CD4-positive, CD25-positive, alpha-beta regulatory T cell (primary cell): ENCODE measurements around the gene MS4A6A. TPM values are rescaled to one million over a fixed set of nuclear protein-coding genes. Genes with fewer than 3 reads are reported as not detected.

Source experiments
- ATAC-seq, 2 donors: fragments of 150-1000 bp; cut with Tn5 transposase; one replicate each; pipeline ENCODE4 v1.10.0; 2021; ENCODE audit warnings: low read depth in 2 of 2, moderate number of reproducible peaks in 2 of 2, moderate library complexity in 1 of 2
- DNase-seq, 3 donors: peaks; one replicate each; pipeline versions ENCODE4 v3.0.0 to v3.0.0-alpha.2; 2012 to 2022; ENCODE audit warnings: mixed read lengths in 1 of 3
- H3K27ac ChIP-seq: one replicate; pipeline ENCODE4 v1.7.0; 2013; ENCODE audit warnings: mild to moderate bottlenecking, low read length; ENCODE audit not compliant: insufficient read depth, poor library complexity, severe bottlenecking
- H3K27me3 ChIP-seq: one replicate; pipeline ENCODE4 v1.7.0; 2013; ENCODE audit warnings: low read length; ENCODE audit not compliant: control insufficient read depth, insufficient read depth
- H3K36me3 ChIP-seq: one replicate; pipeline ENCODE4 v1.7.0; 2013; ENCODE audit warnings: mild to moderate bottlenecking, low read length, moderate library complexity; ENCODE audit not compliant: control insufficient read depth, insufficient read depth
- H3K4me1 ChIP-seq: 2 replicates; pipeline ENCODE4 v1.7.0; 2013; ENCODE audit warnings: mild to moderate bottlenecking, low read length; ENCODE audit not compliant: insufficient read depth, control insufficient read depth, poor library complexity, severe bottlenecking
- H3K4me3 ChIP-seq: one replicate; pipeline ENCODE4 v1.7.0; 2013; ENCODE audit warnings: low read depth, mild to moderate bottlenecking, low read length, moderate library complexity
- H3K9me3 ChIP-seq, 2 experiments: 1 replicate in 1 of 2; 2 replicates in 1 of 2; pipeline ENCODE4 v1.7.0; 2013; ENCODE audit warnings: low read length in 2 of 2, mild to moderate bottlenecking in 1 of 2, moderate library complexity in 1 of 2; ENCODE audit not compliant: control insufficient read depth in 2 of 2
- H3K27ac Mint-ChIP-seq, 3 donors: one replicate each; pipeline ENCODE4 v1.8.0; 2020 to 2022; ENCODE audit warnings: mild to moderate bottlenecking in 3 of 3, mixed read lengths in 3 of 3, moderate library complexity in 2 of 3
- H3K27me3 Mint-ChIP-seq: one replicate; pipeline ENCODE4 v1.8.0; 2022; ENCODE audit warnings: mild to moderate bottlenecking, mixed read lengths
- H3K36me3 Mint-ChIP-seq: one replicate; pipeline ENCODE4 v1.8.0; 2020; ENCODE audit warnings: mixed read lengths
- H3K4me1 Mint-ChIP-seq, 4 donors: one replicate each; pipeline ENCODE4 v1.8.0; 2020 to 2022; ENCODE audit warnings: mixed read lengths in 4 of 4, mild to moderate bottlenecking in 1 of 4
- H3K4me3 Mint-ChIP-seq, 4 donors: one replicate each; pipeline ENCODE4 v1.8.0; 2020 to 2022; ENCODE audit warnings: mild to moderate bottlenecking in 4 of 4, mixed read lengths in 4 of 4, moderate library complexity in 3 of 4
- H3K9me3 Mint-ChIP-seq, 7 donors: one replicate each; pipeline ENCODE4 v1.8.0; 2020 to 2022; ENCODE audit warnings: mixed read lengths in 7 of 7, mild to moderate bottlenecking in 3 of 7, moderate library complexity in 2 of 7
- polyA plus RNA-seq, 4 donors: library from polyadenylated mRNA; unstranded; fragments of 300-500 nt; fragmentation: Illumina TruSeq; gene quantifications; one replicate each; pipeline ENCODE4 v1.2.3, GENCODE V29; 2021
- total RNA-seq: library from RNA; stranded (reverse); gene quantifications from one replicate; pipeline ENCODE4 v1.2.3, GENCODE V29; 2022

MS4A6A gene
- total and polyA plus RNA-seq, 5 donors from 2014 or later: 0.29 to 1.3 (median 0.73) TPM; not detected in 1

DNA sequence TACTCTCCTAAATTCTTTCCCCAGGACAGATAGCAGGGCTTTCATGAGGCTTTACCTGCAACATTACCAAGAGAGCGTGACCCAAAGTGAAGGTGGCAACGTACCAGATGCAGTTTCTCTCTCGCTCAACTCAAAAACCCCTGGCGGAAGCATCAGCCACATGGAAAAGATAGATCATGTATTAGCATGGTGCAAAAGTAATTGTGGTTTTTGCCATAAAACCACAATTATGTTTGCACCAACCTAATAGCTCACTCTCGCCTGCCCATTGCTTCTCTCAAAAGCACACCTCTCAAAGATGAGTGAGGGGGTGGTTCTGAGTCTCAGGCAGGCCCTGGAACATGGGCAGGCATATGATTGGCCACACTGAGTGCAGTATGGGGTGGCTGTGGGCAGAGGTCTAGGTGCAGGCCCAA lies 7.0 kb downstream of the MS4A6A start:
- peaks cover 0 to 2% (median 0%) of the 10 kb centered on the region in 7 donors for H3K9me3 Mint-ChIP-seq
- H3K27ac ChIP-seq: no peak overlapping the region
- H3K36me3 Mint-ChIP-seq: no peaks in the 10 kb centered on the region
- H3K4me1 ChIP-seq: no peaks in the 10 kb centered on the region
- H3K27ac Mint-ChIP-seq: no peak overlapping the region
- H3K4me3 ChIP-seq: no peak overlapping the region
- no peak for DNase-seq
- H3K4me1 Mint-ChIP-seq: no peaks in the 10 kb centered on the region
- no peak for ATAC-seq
- H3K9me3 ChIP-seq: no peaks in the 10 kb centered on the region
- H3K27me3 Mint-ChIP-seq: peaks cover 9% of the 10 kb centered on the region
- H3K27me3 ChIP-seq: no peaks in the 10 kb centered on the region
- no peak overlapping the region for H3K4me3 Mint-ChIP-seq
- no peaks in the 10 kb centered on the region for H3K36me3 ChIP-seq

DNA sequence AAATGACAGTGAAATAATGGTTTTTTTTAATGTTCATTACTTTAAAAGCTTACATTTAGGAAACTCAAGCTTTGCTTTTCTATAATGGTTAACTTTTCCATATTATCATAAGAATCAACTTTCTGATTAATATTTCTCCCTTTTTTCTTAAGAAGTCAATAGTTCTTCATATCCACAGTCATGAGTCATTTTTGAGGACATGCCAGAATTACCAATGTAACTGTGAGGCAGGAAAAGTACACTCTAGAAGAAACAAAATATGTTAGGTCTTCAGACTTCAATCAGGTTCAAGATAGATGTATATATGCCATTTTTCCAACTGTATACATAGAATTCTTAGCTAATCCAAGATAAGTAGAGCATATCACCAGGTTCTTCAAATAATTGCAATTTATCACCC lies 10.9 kb downstream of the MS4A6A start:
- ATAC-seq: no peak
- Histone ChIP-seq H3K4me1 (no peaks in the 10 kb centered on the region), H3K36me3 (no peaks in the 10 kb centered on the region), H3K4me3 (no peak overlapping the region), H3K9me3 (peaks cover 7 to 16% of the 10 kb centered on the region in 2 experiments), H3K27me3 (no peaks in the 10 kb centered on the region), H3K27ac (no peak overlapping the region)
- H3K4me3 Mint-ChIP-seq: no peak overlapping the region
- no peaks in the 10 kb centered on the region for H3K4me1 Mint-ChIP-seq
- no peak overlapping the region for H3K27ac Mint-ChIP-seq
- no peak for DNase-seq
- H3K9me3 Mint-ChIP-seq: peaks cover 0 to 11% (median 4%) of the 10 kb centered on the region in 7 donors
- peaks cover 4% of the 10 kb centered on the region for H3K27me3 Mint-ChIP-seq
- no peaks in the 10 kb centered on the region for H3K36me3 Mint-ChIP-seq

DNA sequence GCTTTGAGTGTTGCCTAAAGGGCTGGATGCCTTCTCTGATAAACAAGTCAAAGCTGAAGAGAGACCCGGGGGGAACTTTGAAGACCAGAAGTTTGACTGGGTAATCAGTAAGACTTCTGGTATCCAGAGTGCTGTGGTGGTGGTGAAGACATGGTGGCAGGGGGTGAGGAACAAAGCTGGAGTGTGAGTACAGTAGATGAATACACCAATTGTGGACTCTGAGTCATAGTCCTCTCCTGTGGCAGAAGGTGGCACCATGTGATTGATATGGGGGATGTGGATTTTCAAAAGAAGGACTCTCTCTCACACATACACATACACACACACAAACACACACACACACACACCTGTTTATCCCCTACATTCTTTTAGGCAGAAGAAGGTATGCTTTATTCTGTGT lies 12.3 kb downstream of the MS4A6A start:
- Histone ChIP-seq H3K27ac (no peak overlapping the region), H3K27me3 (no peaks in the 10 kb centered on the region), H3K9me3 (peaks cover 7 to 16% of the 10 kb centered on the region in 2 experiments), H3K36me3 (no peaks in the 10 kb centered on the region), H3K4me3 (no peak overlapping the region), H3K4me1 (no peaks in the 10 kb centered on the region)
- Mint-ChIP-seq H3K27ac (no peak overlapping the region), H3K27me3 (peaks cover 4% of the 10 kb centered on the region), H3K4me3 (no peak overlapping the region), H3K9me3 (peaks cover 0 to 11% (median 4%) of the 10 kb centered on the region in 7 donors), H3K4me1 (no peaks in the 10 kb centered on the region), H3K36me3 (no peaks in the 10 kb centered on the region)
- DNase-seq (no peak), ATAC-seq (no peak)

DNA sequence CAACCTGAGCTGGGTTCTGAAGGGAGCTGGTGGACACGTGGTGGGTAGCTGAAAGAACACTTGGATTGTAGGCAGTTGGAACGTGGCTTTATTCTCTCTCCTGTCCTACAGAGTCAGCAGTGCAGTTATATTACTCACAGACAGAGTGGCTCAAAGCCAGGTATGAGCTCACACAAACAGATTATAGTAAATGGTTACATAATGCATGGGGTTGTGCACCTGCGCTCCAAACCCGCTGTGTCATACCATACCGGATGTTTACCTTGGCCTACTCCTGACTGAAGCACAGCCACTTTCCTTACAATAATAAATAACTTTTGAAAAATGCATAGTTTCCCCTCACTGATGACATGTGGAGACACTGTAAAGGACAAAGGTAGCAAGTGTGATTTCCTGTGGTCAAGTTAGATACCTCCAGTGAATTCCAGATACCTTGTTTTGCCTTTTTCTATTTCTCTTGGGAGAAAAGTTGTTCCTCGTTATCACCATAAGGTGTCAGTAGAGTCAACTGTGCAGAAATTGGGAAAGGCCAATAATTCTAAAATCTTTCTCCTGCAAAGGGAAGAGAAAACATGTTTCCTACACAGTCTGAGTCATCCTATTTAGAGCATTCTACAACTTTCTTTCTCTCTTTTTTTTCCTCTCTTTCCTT lies 13.5 kb downstream of the MS4A6A start:
- H3K36me3 ChIP-seq: no peaks in the 10 kb centered on the region
- Mint-ChIP-seq H3K4me1 (no peaks in the 10 kb centered on the region), H3K27me3 (peaks cover 4% of the 10 kb centered on the region), H3K4me3 (no peak overlapping the region), H3K9me3 (peaks cover 0 to 11% (median 3%) of the 10 kb centered on the region in 7 donors), H3K36me3 (no peaks in the 10 kb centered on the region), H3K27ac (no peak overlapping the region)
- H3K27ac ChIP-seq: no peak overlapping the region
- no peaks in the 10 kb centered on the region for H3K4me1 ChIP-seq
- DNase-seq (peak in 1 of 3 donors; percentile 7), ATAC-seq (no peak)
- H3K4me3 ChIP-seq: no peak overlapping the region
- no peaks in the 10 kb centered on the region for H3K27me3 ChIP-seq
- peaks cover 7 to 16% of the 10 kb centered on the region in 2 experiments for H3K9me3 ChIP-seq

DNA sequence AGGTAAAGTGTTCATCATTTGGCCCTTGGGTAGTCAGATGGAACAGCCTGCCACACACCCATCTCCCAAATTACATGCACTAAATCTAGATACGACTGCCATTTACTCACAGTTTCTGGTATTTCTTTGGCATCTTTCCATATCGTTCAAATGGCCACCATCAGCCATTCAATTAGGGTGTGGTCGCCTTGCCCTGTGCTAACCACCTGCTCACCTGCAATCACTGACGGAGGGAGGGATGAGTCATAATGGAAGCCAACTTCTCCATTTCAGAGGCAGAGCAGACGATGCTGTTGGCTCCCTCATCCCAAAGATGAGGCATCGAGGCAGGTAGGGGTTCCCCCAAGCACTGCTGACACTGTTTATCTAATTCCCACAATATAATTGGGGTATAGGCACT lies 14.6 kb downstream of the MS4A6A start:
- H3K4me1 Mint-ChIP-seq: no peaks in the 10 kb centered on the region
- Histone ChIP-seq H3K27me3 (peaks cover 3% of the 10 kb centered on the region), H3K36me3 (no peaks in the 10 kb centered on the region)

DNA sequence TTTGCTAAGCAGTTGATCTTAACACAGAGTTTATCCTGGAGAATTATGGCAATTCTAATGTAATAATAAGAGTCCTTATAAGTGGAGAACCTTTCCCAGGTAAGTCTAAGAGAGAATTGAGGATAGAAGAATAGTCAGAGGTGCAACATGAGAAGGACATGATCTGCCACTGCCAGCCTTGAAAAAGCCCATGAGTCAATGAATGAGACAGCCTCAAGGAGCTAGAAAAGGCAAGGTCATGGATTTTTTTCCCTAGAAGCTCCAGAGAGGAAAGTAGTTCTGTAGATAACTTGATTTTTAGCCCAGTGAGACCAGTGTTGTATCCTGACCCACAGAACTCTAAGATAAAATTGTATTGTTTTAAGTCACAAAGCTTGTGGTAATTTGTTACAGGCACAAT lies 16.9 kb downstream of the MS4A6A start:
- Histone ChIP-seq H3K4me3 (no peak overlapping the region), H3K4me1 (no peaks in the 10 kb centered on the region), H3K27me3 (peaks cover 3% of the 10 kb centered on the region), H3K27ac (no peak overlapping the region), H3K36me3 (no peaks in the 10 kb centered on the region), H3K9me3 (peaks cover 7 to 16% of the 10 kb centered on the region in 2 experiments)
- Mint-ChIP-seq H3K27ac (no peak overlapping the region), H3K36me3 (no peaks in the 10 kb centered on the region), H3K4me3 (no peak overlapping the region), H3K9me3 (peaks cover 0 to 11% (median 4%) of the 10 kb centered on the region in 7 donors), H3K27me3 (no peaks in the 10 kb centered on the region), H3K4me1 (no peaks in the 10 kb centered on the region)
- DNase-seq: no peak
- no peak for ATAC-seq

More for the DNA sequence above, 14.6 kb downstream of the MS4A6A start:
- no peak overlapping the region for H3K27ac ChIP-seq
- DNase-seq (no peak), ATAC-seq (no peak)
- peaks cover 0 to 11% (median 4%) of the 10 kb centered on the region in 7 donors for H3K9me3 Mint-ChIP-seq
- H3K9me3 ChIP-seq: peaks cover 7 to 16% of the 10 kb centered on the region in 2 experiments
- H3K4me3 Mint-ChIP-seq: no peak overlapping the region
- no peaks in the 10 kb centered on the region for H3K36me3 Mint-ChIP-seq
- no peak overlapping the region for H3K27ac Mint-ChIP-seq
- no peak overlapping the region for H3K4me3 ChIP-seq
- no peaks in the 10 kb centered on the region for H3K4me1 ChIP-seq
- peaks cover under 1% of the 10 kb centered on the region for H3K27me3 Mint-ChIP-seq

DNA sequence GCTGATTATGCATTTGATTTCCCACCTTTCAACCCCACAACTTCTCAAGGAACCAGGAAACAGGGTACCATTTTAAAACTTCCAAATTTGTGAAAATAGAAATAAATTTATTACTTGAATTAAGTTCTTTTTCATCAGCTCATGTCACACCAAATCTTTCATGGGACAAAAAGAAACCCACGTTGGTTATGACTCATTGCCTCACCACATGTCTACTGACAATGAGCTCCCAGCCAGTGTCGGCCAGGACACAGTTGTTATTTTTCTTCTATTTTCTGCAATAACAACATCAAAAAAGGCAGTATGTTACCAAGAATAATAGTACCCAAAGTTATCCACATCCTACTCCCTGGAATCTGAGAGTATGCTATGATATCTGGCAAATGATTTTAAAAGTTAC lies 17.3 kb downstream of the MS4A6A start:
- Histone ChIP-seq H3K4me3 (no peak overlapping the region), H3K36me3 (no peaks in the 10 kb centered on the region), H3K27ac (no peak overlapping the region), H3K27me3 (peaks cover 3% of the 10 kb centered on the region), H3K9me3 (peaks cover 7 to 16% of the 10 kb centered on the region in 2 experiments), H3K4me1 (no peaks in the 10 kb centered on the region)
- no peaks in the 10 kb centered on the region for H3K4me1 Mint-ChIP-seq
- no peak for DNase-seq
- no peak overlapping the region for H3K27ac Mint-ChIP-seq
- no peaks in the 10 kb centered on the region for H3K27me3 Mint-ChIP-seq
- no peak overlapping the region for H3K4me3 Mint-ChIP-seq
- H3K36me3 Mint-ChIP-seq: no peaks in the 10 kb centered on the region
- ATAC-seq: no peak
- peaks cover 0 to 11% (median 4%) of the 10 kb centered on the region in 7 donors for H3K9me3 Mint-ChIP-seq

DNA sequence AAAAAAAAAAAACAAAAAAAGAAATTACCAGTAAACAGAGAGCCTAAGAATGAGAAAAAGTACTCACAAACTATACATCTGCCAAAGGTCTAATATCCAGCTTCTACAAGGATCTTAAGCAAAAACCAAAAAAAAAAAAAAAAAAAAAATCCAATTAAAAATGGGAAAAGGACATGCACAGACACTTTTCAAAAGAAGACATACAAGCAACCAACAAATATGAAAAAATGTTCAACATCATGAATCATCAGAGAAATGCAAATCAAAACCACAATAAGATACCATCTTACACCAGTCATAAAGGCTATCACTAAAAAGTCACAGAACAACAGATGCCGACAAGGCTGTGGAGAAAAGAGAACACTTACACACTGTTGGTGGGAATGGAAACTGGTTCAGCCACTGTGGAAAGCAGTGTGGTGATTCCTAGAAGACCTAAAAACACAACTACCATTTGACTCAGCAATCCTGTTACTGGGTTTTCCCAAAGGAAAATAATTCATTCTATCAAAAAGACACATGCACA lies 18.3 kb downstream of the MS4A6A start:
- peaks cover 3% of the 10 kb centered on the region for H3K27me3 ChIP-seq
- Mint-ChIP-seq H3K27me3 (no peaks in the 10 kb centered on the region), H3K9me3 (peaks cover 0 to 8% (median 2%) of the 10 kb centered on the region in 7 donors), H3K4me3 (no peak overlapping the region), H3K27ac (no peak overlapping the region), H3K36me3 (no peaks in the 10 kb centered on the region), H3K4me1 (no peaks in the 10 kb centered on the region)
- no peak overlapping the region for H3K27ac ChIP-seq
- ATAC-seq (no peak), DNase-seq (no peak)
- peaks cover 6 to 13% of the 10 kb centered on the region in 2 experiments for H3K9me3 ChIP-seq
- no peaks in the 10 kb centered on the region for H3K4me1 ChIP-seq
- H3K4me3 ChIP-seq: no peak overlapping the region
- no peaks in the 10 kb centered on the region for H3K36me3 ChIP-seq
